Measurements from ENCODE around the gene MRPS23.

GRCh38 chr17:57894848-57895247 lies 45.0 kb upstream of the MRPS23 start:
- TF ChIP-seq CTCF (IDR thresholded peaks at IDR 0.05), result no peak
- TF ChIP-seq POLR2A (IDR thresholded peaks at IDR 0.05), result no peak
